ENCODE measurements around the gene DYNLT4. TPM values are rescaled to one million over a fixed set of nuclear protein-coding genes. Genes with fewer than 3 reads are reported as not detected.

Gene DYNLT4
- total and polyA plus RNA-seq, 2 of the 8 experiments (the other 6 are each of a cell fraction or from before 2014, with no cell fraction given): 0.29 TPM; not detected in 1

DNA sequence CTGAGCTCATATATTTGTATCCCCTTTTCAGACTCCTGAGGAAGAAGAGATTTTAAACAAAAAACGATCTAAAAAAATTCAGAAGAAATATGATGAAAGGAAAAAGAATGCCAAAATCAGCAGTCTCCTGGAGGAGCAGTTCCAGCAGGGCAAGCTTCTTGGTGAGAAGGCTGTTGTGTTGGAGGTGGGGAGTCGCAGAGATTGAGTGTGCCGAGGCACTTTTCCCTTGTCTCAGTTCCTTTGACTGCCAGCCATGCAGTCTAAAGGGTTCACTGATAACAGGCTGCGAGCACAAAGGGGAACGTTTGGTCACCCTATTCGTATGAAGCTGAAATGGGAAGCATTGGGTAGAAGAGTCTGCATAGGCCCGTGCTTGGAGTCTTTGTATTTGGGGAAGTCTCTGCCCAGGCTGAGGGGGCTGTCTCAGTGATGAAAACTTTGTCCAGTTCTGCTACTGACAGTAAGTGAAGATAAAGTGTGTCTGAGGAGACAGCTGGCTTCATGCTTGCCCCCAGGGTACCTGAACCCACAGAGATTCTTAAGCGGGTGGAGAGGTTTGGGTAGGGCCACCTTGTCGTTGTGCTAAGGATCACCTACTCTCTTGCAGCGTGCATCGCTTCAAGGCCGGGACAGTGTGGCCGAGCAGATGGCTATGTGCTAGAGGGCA is 29.0 kb downstream of the DYNLT4 start:
- H2BK15ac ChIP-seq (ENCODE audit: low read length): no peak overlapping the region
- peak overlapping the region; percentile 8; the same call in 1 of the 2 replicates for H2BK5ac ChIP-seq (ENCODE audit: low read depth, low read length)
- no peak overlapping the region for H3K27ac ChIP-seq (ENCODE audit: low read depth, low read length)
- no peaks in the 10 kb centered on the region for H3K9me3 ChIP-seq (ENCODE audit: insufficient read depth in 2 of 2, low read depth in 1 of 2, low read length in 1 of 2)
- H3K79me1 ChIP-seq (ENCODE audit: low read depth, low read length): peaks cover 3% of the 10 kb centered on the region; the same call in 1 of the 2 replicates
- no peak overlapping the region for H3K23ac ChIP-seq (ENCODE audit: insufficient read length)
- no peak overlapping the region for H3K4ac ChIP-seq (replicated peaks; ENCODE audit: insufficient read length, low read depth, low read length)
- H3K36me3 ChIP-seq (ENCODE audit: control insufficient read depth in 2 of 4, insufficient read depth in 4 of 4, low read length in 3 of 4): peaks cover 24 to 54% (median 34%) of the 10 kb centered on the region in 4 experiments
- H4K5ac ChIP-seq (ENCODE audit: insufficient read length, low read depth, low read length): no peak overlapping the region
- 94% methylated on average over 13 of the region's 13 CpGs; no CpG with 5 or more reads in 1 of the 2 experiments for WGBS, 2 experiments (ENCODE audit: extremely low coverage in 1 of 2, insufficient coverage in 1 of 2, insufficient read length in 1 of 2, insufficient replicate concordance in 2 of 2, low coverage in 1 of 2, low lambda C conversion rate in 2 of 2, missing lambda C conversion rate in 1 of 2)
- no peak overlapping the region; a peak in 1 of 7 replicates for H3K9ac ChIP-seq (replicated peaks in 1 of 4; ENCODE audit: extremely low read depth in 1 of 4, low read depth in 3 of 4, low read length in 3 of 4)
- peaks cover 0 to 8% (median 2%) of the 10 kb centered on the region in 4 experiments; a peak in 5 of 7 replicates for H3K4me1 ChIP-seq (replicated peaks in 1 of 4; ENCODE audit: control insufficient read depth in 3 of 4, insufficient read depth in 4 of 4, low read length in 3 of 4)
- H3K4me2 ChIP-seq (ENCODE audit: insufficient read depth in 1 of 2, low read depth in 2 of 2, low read length in 2 of 2): peak overlapping the region; percentile 93 to 98
- no peak overlapping the region for H2BK20ac ChIP-seq (ENCODE audit: low read length)
- FAIRE-seq: no peak
- ChIA-PET POLR2A (ENCODE audit: partially characterized antibody) (interaction anchor here (0.6 to 23.6 kb wide), 17 partner anchors 9 to 734 kb away, joined by 3 to 428 read pairs (median 15); partner anchors contain the start of genes BEST4, BTBD19, DYNLT4 and HECTD3), CTCF (ENCODE audit: partially characterized antibody) (interaction anchor here (0.6 to 1.2 kb wide), 2 partner anchors 13 to 556 kb away, joined by 3 to 4 read pairs; no protein-coding TSS in a partner anchor)
- H2BK120ac ChIP-seq (replicated peaks; ENCODE audit: low read depth, low read length): no peak overlapping the region
- H3K79me2 ChIP-seq (ENCODE audit: control insufficient read depth in 1 of 2, insufficient read depth in 2 of 2, low read length in 2 of 2): peaks cover 15 to 33% of the 10 kb centered on the region in 2 experiments
- no peak overlapping the region for H2AK5ac ChIP-seq (ENCODE audit: low read depth, low read length)
- no peak overlapping the region for H3K18ac ChIP-seq (ENCODE audit: extremely low read depth, low read length)
- H4K91ac ChIP-seq (replicated peaks; ENCODE audit: insufficient read length, low read length): no peak overlapping the region
- H2BK12ac ChIP-seq (ENCODE audit: low read depth, low read length): no peak overlapping the region
- no peak overlapping the region for H3K14ac ChIP-seq (ENCODE audit: insufficient read length)
- H3K23me2 ChIP-seq (ENCODE audit: low read depth, low read length): peaks cover 16% of the 10 kb centered on the region
- H3K4me3 ChIP-seq (ENCODE audit: extremely low read depth in 1 of 4, insufficient read depth in 2 of 4, low read depth in 3 of 4, low read length in 4 of 4): peak overlapping the region in 2 of 4 experiments; percentile 1 to 68; a peak in 2 of 8 replicates
- H3K27me3 ChIP-seq (replicated peaks in 1 of 4; ENCODE audit: control insufficient read depth in 3 of 4, extremely low read depth in 1 of 4, insufficient read depth in 3 of 4, low read length in 3 of 4): no peaks in the 10 kb centered on the region
- no peak for DNase-seq (ENCODE audit: low read depth in 1 of 2, low spot score in 2 of 2)
- H3K56ac ChIP-seq (replicated peaks; ENCODE audit: insufficient read length, low read depth, low read length): no peak overlapping the region
- H4K20me1 ChIP-seq (replicated peaks in 1 of 2; ENCODE audit: control insufficient read depth in 1 of 2, insufficient read depth in 2 of 2, low read length in 2 of 2): peaks cover 13 to 21% of the 10 kb centered on the region in 2 experiments
- no peak overlapping the region for H2AFZ ChIP-seq (ENCODE audit: low read length)
- H4K8ac ChIP-seq (ENCODE audit: extremely low read depth, insufficient read depth, low read length): no peak overlapping the region; the same call in 1 of the 2 replicates
- TF ChIP-seq SIX5 (IDR thresholded peaks at IDR 0.05; ENCODE audit: low read depth, low read length): no peak
- no peak for TF ChIP-seq SRF (IDR thresholded peaks at IDR 0.05; ENCODE audit: low read depth, low read length)
- TF ChIP-seq SIN3A (conservative IDR thresholded peaks at IDR 0.05 in 1 of 2, IDR thresholded peaks at IDR 0.05 in 1 of 2; ENCODE audit: low read depth in 1 of 2, low read length in 2 of 2): no peak
- TF ChIP-seq SP2 (IDR thresholded peaks at IDR 0.05; ENCODE audit: low read length): no peak
- no peak for TF ChIP-seq CBX5 (IDR thresholded peaks at IDR 0.05; ENCODE audit: low read depth, low read length)
- TF ChIP-seq, protein P1, sequence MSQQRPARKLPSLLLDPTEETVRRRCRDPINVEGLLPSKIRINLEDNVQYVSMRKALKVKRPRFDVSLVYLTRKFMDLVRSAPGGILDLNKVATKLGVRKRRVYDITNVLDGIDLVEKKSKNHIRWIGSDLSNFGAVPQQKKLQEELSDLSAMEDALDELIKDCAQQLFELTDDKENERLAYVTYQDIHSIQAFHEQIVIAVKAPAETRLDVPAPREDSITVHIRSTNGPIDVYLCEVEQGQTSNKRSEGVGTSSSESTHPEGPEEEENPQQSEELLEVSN (IDR thresholded peaks at IDR 0.05): no peak
- TF ChIP-seq, protein P2, sequence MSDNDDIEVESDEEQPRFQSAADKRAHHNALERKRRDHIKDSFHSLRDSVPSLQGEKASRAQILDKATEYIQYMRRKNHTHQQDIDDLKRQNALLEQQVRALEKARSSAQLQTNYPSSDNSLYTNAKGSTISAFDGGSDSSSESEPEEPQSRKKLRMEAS (IDR thresholded peaks at IDR 0.05): no peak
- no peak for TF ChIP-seq CHD1 (IDR thresholded peaks at IDR 0.05; ENCODE audit: low read depth, low read length)
- no peak for TF ChIP-seq KDM4A (IDR thresholded peaks at IDR 0.05; ENCODE audit: low read depth, low read length, severe bottlenecking)
- TF ChIP-seq BACH1 (IDR thresholded peaks at IDR 0.05; ENCODE audit: low read length): no peak
- TF ChIP-seq BCL11A (IDR thresholded peaks at IDR 0.05; ENCODE audit: low read depth in 2 of 2, low read length in 2 of 2): no peak
